Stimulated activated CD4-positive, alpha-beta T cell treated with anti-CD3 and anti-CD28 coated beads, Interleukin-15, amount 100 ng/mL, for 1 hour (primary cell): ENCODE measurements around the gene NRP1.

Source experiments
- DNase-seq, 2 donors: peaks; one replicate each; pipeline ENCODE4 v3.0.0-alpha.2; 2020; ENCODE audit warnings: low read depth in 1 of 2, low spot score in 1 of 2

The NRP1 gene

GRCh38 chr10:33350041-33350440 lies 15.6 kb upstream of the NRP1 start:
- no peak for DNase-seq

GRCh38 chr10:33349268-33349667 lies 14.8 kb upstream of the NRP1 start:
- DNase-seq: no peak

GRCh38 chr10:33347211-33347610 lies 12.7 kb upstream of the NRP1 start:
- DNase-seq: no peak

DNA sequence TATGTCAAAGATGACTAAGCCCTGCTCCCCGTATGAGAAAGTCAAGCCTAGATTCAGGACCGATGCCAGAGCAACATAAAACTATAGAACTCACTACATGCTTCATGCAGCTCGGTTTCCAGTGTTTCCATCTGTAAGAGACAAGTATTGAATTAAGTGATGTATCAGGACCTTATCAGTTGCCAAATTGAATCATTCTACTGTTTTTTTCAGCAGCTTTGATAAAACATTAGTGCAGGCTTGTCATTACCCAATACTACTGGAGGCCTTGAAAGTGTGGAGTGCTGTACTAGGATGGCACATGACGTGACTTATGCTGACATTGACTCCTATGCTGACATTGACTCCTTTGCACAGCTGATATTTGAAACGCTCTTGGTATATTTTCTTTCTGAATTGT lies 10.8 kb upstream of the NRP1 start:
- no peak for DNase-seq

DNA sequence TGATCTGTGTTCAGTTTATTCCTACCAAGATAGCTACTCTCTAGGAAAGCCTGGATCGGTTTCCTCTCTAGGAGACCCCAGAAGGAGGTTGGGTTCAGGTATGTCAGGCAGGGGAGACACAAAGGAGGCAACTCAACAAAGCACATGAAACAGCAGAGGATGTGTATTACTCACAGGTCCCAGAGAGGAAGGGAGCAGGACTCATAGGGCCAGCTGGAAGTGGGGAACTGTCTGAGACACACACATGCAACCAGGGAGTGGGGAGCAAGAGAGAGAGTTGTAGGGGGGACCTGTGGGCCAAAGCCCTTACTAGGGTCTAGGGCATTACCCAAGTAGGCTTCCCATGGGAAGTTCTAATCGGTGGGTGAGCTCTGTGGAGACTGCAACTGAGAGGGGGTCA lies 10.2 kb upstream of the NRP1 start:
- DNase-seq: no peak

- DNase-seq: no peak
These were observed 7.2 kb upstream of the NRP1 start for GRCh38 chr10:33341637-33342036.

GRCh38 chr10:33337326-33337957 lies 3.0 kb upstream of the NRP1 start:
- no peak for DNase-seq

GRCh38 chr10:33336582-33337325 lies 2.3 kb upstream of the NRP1 start:
- no peak for DNase-seq

- DNase-seq: no peak
These were observed 1.5 kb upstream of the NRP1 start for GRCh38 chr10:33335801-33336581.

GRCh38 chr10:33335551-33335800 lies 1.0 kb upstream of the NRP1 start:
- no peak for DNase-seq

DNA sequence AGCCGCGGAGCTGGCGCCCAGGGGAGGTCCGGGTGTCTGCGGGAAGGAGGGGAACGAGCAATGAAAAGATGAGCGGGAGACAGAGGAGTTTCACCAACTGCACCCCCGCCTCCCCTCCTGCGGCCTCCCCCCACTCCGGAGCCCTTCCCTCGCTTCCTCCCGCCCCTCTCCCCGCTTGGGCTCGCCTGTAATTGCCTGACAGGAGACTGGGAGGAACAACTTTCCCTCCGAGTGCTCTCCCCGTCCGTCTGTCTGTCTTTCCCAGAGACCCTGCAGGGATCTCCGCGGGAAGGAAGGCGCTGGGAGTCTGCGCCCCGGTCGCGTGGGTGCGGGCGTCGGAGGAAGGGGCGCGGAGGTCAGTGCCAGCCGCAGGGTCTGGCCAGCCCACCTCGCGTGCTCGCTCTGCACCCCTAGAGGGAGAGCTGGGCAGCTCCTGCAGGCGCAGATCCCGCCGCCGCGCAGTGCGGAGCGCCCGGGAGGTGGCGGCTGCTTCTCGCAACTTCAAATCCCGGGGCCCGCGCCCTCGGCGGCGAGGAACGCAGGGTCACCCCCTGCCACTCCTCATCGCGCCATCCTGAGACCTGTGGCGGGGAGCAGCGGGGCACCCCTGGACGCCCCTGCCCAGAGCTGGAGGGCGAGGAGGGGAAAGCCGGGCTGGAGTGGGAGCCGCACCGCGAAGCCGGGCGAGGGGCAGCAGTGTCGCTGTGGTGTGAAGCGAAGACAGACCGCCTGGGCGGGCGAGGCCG lies 511 bp upstream of the NRP1 start:
- peak in 1 of 2 donors; percentile 33 for DNase-seq

DNA sequence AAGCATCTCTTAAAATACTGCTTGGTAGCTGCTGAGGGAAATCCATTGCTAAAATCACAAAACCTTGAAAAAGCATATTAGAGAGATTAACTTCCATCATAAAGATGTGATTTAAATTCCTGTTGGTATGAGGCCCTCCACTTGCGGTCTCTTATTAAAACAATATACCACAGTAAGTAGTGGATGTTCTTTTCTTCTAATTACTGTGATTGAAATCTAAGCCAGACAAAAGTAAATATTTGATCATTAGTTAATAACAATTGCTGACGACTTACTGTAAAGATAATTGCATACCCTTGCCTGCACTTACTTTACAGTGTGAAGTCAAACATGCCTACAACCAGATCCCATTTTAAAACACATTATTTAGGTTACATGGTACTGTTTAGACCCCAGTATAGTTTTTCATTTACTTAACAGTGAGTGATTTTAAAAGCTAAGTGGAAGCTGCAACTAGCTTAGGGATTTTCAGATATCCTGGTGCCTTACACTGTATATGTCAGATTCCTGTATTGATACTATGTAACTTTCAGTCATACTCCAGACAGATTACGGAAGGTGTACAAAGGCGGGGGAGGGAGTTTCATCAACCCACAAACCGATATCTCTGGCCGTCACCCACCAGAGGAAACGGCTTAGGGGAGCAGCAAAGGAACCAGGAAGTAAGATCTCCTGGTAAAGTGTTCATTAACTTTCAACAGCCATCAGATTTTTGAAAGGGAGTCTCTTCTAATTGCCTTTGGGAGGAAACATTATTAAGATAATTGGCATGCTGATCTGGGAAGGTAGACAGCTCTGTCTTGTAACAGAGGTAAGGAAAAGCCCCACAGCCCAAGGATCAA lies 986 bp downstream of the NRP1 start:
- no peak for DNase-seq

GRCh38 chr10:33332183-33333065 lies 2.0 kb downstream of the NRP1 start:
- DNase-seq: no peak

DNA sequence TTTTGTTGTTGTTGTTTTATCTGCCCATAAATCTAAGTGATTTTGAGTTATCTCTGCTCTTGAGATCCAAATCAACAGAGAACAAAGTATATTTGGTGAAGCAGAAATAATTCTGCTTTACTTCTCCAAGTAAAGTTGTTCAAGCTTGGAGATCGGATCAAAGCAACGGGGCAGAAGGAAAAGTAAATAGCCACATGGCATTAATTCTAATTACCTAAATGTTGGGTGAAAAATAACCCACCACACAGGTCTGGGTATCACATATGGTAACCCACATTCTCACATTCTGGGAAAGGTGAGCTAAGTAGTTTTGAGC lies 3.1 kb downstream of the NRP1 start:
- no peak for DNase-seq

GRCh38 chr10:33330543-33331378 lies 3.7 kb downstream of the NRP1 start:
- DNase-seq: peak; percentile 30 to 64

DNA sequence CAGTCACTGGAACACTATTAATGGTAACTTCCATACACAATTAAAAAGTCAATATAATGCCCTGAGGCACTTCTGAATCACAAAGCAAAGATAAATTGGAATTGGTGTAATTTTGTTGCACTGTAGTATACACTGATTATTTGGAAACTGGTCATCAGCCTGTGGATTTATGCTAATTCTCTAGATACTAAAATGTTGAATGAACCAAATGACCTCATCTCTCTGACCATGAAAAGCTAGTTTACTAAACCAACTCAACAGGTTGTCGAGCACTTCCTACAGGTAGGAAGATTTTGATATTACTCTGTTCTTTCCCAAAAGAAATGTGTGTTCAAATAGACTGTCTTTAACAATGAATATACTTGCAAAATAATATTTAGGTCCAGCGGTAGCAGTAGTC lies 5.3 kb downstream of the NRP1 start:
- DNase-seq: no peak

- no peak for DNase-seq
These were observed 6.2 kb downstream of the NRP1 start for GRCh38 chr10:33328253-33328652.

- no peak for DNase-seq
These were observed 6.7 kb downstream of the NRP1 start for GRCh38 chr10:33327751-33328150.

GRCh38 chr10:33326933-33327332 lies 7.5 kb downstream of the NRP1 start:
- DNase-seq: no peak
